T-helper 1 cell treated with Interleukin-12 subunit alpha and Interleukin-12 subunit beta and Interleukin-4 antibody, amounts not matched to agents 30 ng/mL and 1 ng/mL, for 36 hours (primary cell): ENCODE measurements around the gene RHCE. TPM values are rescaled to one million over a fixed set of nuclear protein-coding genes. Genes with fewer than 3 reads are reported as not detected.

ENCODE experiments used
- total RNA-seq: library from RNA; stranded (reverse); gene quantifications from 2 replicates; pipeline ENCODE4 v1.2.3, GENCODE V29; 2022

RHCE gene
- total RNA-seq, 1 donor from 2014 or later: 0.22 TPM

Other genes starting within 250 kb of the RHCE start
- 39.1 and 42.9 TPM in 2 replicates for gene SYF2, start 188.3 kb downstream of the RHCE start, total RNA-seq
- gene RSRP1, start 173.4 kb downstream of the RHCE start, total RNA-seq: 206 and 210 TPM in 2 replicates
- not detected in 2 replicates for gene RHD, start 148.3 kb downstream of the RHCE start, total RNA-seq
- 151 and 156 TPM in 2 replicates for gene TMEM50A, start 82.5 kb downstream of the RHCE start, total RNA-seq
- gene MACO1, start 10.1 kb upstream of the RHCE start, total RNA-seq: 23.1 and 23.6 TPM in 2 replicates
- gene LDLRAP1, start 122.8 kb upstream of the RHCE start, total RNA-seq: 22.6 and 23.3 TPM in 2 replicates
- 9.4 and 11.0 TPM in 2 replicates for gene MAN1C1, start 196.0 kb upstream of the RHCE start, total RNA-seq